ENCODE measurements around the gene CCR9.

DNA sequence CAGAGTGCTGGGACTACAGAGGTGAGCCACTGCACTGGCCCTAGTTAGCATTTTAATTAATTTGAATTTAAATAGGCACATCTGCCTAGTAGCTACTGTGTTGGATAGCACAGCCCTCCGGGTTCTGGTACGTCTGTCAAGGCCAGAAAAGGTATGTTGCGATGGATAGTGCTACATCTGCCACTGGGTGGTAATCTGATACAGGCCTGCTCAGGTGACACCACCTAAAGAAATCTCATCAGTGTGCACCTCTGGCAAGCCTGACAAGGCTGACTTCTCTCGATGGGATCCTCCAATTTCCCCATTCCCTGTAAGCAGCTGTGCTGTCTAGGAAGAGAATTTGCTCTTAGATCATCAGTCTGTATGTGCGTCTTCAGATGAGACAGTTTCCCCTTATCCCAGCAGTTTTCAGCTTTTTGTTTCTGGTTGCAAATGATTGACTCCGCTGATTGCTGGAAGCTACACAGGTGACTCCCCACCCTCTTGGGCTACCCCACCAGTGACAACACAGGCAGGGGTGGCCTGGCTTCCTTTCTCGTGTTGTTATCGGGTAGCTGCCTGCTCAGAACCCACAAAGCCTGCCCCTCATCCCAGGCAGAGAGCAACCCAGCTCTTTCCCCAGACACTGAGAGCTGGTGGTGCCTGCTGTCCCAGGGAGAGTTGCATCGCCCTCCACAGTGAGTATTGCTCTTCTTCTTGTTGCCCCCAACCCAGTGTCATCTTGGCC lies at the start of gene CCR9:
- TF ChIP-seq POLR2A (IDR thresholded peaks at IDR 0.05): no peak
- TF ChIP-seq, protein P1, sequence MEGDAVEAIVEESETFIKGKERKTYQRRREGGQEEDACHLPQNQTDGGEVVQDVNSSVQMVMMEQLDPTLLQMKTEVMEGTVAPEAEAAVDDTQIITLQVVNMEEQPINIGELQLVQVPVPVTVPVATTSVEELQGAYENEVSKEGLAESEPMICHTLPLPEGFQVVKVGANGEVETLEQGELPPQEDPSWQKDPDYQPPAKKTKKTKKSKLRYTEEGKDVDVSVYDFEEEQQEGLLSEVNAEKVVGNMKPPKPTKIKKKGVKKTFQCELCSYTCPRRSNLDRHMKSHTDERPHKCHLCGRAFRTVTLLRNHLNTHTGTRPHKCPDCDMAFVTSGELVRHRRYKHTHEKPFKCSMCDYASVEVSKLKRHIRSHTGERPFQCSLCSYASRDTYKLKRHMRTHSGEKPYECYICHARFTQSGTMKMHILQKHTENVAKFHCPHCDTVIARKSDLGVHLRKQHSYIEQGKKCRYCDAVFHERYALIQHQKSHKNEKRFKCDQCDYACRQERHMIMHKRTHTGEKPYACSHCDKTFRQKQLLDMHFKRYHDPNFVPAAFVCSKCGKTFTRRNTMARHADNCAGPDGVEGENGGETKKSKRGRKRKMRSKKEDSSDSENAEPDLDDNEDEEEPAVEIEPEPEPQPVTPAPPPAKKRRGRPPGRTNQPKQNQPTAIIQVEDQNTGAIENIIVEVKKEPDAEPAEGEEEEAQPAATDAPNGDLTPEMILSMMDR (IDR thresholded peaks at IDR 0.05): no peak
